GM18861 (cell line): ENCODE measurements around the gene CHSY1.
A peak's percentile ranks its signal among the peaks of the same experiment; 100 is the strongest.
"Not testable (repeated sequence)": the region's sequence is repeated elsewhere in the genome, so short reads cannot be mapped to it uniquely, and the experiment has no call there.

ENCODE experiments used
- ATAC-seq: cut with Tn5 transposase; IDR thresholded peaks from one replicate; pipeline ENCODE4 v1.9.1; 2021; ENCODE audit not compliant: unreplicated experiment

CHSY1 gene

DNA sequence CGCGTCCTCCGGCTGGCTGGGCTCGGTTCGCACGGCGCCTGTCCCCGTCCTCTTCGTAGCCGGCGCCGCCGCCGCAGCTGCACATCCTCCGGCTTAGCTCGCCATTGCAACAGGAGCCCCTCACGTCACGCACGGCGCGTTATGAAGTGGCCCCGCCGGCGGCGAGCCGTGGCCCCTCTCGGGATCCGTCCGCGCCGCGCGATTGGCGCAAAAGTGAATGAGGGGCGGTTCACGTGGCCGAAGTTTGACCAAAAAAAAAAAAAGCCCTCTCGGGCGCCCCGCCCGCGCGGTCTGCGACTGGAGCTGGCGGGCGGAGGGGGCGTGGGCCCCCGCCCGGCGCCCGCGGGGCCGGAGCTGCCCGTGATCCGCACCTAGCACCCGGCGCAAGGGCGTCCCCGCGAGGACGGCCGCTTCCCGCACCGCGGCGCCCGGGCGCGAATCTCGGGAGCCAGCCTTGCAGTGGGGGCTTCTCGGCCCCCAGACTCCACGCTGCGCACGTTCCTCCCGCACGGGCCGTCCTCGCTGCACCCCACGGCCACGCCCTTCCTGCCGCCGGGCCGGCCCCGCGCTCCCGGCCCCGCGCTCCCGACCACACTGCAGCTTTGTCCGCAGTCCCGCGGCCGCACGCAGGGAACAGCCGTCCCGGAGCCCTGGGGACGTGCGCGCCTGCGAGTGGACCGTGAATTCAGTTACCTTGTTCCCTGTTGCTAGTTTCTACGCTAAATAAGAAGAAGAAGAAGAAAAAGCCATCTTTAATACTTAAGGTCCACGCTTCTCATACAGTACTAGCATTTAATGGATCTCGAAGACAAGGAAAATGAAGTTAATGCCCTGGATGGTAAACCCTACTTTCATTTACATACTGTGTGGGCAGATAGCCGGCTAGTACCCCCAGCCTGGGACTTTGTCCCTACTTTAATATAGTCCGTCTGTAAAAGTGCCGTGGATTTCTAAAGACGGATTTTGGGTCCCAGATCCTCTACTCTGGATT, at the start of gene CHSY1:
Gene CHSY1, minus strand, starts transcription at position 219 of the 991 bp plus-strand sequence. CDS start 592 bp downstream, outside the sequence.
- ATAC-seq: peak; percentile 75

DNA sequence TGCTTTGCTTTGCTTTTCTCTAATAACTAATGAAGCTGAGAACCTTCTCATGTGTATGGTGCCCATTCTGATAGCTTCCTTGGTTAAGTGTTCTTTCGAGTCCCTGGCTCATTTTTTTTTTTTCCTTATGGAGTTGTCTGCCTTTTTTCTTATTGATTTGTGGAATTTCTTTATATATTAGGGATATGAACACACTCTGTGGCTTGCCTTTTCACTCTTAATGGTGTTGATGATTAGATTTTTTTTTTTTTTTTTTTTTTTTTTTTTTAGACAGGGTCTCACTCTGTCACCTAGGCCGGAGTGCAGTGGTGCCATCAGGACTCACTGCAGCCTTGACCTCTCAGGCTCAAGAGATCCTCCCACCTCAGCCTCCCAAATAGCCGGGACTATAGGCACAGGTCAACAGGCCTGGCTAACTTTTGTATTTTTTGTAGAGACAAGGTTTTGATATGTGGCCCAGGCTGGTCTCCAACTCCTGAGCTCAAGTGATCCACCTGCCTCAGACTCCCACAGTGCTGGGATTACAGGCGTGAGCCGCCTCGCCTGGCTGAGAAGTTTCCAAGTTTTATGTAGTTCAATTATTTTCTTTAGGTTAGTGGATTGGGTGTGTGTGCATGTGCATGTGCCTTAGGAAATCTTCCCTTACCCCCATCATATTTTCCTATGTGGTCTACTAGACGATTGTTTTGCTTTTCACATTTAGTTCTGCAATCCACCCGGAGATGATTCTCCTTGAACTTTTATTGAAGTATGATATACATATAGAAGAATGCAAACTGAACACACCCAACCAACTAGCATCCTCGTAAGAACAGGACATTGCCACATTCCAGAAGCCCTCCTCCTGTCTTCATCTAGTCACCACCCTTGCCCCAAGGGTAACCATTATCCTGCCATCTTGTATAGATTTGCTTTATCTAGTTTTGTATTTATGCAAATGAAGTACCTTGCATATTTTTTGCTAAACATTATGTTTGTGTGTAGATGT, 44.9 kb upstream of the CHSY1 start:
- no peak for ATAC-seq

GRCh38 chr15:101295607-101296161, 43.8 kb upstream of the CHSY1 start:
- ATAC-seq: no peak

GRCh38 chr15:101294731-101295606, 43.1 kb upstream of the CHSY1 start, which contains the start of gene SNRPA1:
Gene SNRPA1 (minus strand): TSS chr15:101295248. CDS start chr15:101295178, 70 bp downstream.
- ATAC-seq: peak; percentile 55

DNA sequence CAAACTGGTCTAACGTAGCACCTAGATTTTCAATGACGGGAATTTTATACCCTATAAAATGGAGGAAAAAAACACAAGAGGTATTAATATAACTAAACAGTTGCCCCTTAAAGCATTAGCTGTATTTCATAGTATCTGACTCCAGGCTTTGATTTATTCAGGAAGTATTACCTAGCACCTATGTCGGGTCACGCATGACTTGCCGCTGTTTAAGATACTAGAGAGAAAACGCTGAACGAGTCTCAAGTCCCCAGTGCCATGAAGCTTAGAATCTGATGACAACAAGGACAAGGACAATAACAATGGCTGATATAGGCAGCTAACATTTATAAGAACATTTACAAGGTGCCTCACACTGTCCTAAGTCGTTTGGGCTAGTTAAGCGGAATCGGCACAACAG, 41.3 kb upstream of the CHSY1 start:
- no peak for ATAC-seq

- ATAC-seq: no peak
These were observed 37.2 kb upstream of the CHSY1 start for GRCh38 chr15:101288905-101289513.

GRCh38 chr15:101287342-101287741, 35.5 kb upstream of the CHSY1 start:
- ATAC-seq: not testable (repeated sequence)

GRCh38 chr15:101286471-101287114, 34.7 kb upstream of the CHSY1 start:
- no peak for ATAC-seq

GRCh38 chr15:101283931-101284330, 32.1 kb upstream of the CHSY1 start:
- ATAC-seq: no peak

- no peak for ATAC-seq
These were observed 28.2 kb upstream of the CHSY1 start for GRCh38 chr15:101280007-101280406.

GRCh38 chr15:101277943-101278564, 26.2 kb upstream of the CHSY1 start:
- no peak for ATAC-seq

DNA sequence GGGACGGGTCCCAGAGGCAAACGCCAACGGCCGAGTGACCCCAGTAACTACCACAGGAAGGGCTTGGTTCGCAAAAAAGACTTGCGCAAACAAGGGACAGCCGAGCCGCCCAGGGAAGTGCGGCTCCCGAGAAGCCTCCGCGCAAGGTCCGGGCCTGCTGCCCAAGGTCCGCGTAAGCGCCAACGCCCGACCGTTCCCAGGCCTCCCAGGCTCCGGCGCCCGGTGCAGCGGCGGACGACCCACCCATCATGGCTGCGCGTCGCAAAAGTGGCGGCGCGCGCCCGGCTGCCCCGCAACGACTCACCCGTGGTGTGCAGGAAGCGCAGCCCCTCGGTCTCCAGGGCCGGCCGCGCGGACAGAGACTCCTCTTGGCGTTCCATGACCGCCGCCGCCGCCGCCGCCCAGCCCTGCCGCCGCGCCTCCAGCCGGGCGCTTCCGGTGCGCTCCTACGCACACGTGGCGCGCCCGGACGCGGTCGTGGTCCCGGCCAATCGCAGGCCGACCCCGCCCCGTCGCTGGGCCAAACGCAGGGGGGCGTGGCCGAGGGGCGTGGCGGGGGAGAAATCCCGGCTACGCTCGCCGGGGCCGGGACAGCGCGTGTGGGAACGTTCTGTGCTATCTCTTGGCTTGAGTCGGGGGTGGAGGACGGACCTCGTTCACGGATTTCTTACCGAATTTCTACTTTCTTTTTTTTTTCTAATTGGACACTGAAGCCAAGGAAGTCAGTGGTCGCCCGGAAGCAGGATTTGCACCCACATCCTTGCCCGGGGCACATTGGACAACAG, 25.4 kb upstream of the CHSY1 start, which contains the start of gene SELENOS:
Gene SELENOS, minus strand, starts transcription at position 448 of the 785 bp plus-strand sequence. Its CDS starts 68 bp downstream, at position 380.
- ATAC-seq: peak; percentile 61

DNA sequence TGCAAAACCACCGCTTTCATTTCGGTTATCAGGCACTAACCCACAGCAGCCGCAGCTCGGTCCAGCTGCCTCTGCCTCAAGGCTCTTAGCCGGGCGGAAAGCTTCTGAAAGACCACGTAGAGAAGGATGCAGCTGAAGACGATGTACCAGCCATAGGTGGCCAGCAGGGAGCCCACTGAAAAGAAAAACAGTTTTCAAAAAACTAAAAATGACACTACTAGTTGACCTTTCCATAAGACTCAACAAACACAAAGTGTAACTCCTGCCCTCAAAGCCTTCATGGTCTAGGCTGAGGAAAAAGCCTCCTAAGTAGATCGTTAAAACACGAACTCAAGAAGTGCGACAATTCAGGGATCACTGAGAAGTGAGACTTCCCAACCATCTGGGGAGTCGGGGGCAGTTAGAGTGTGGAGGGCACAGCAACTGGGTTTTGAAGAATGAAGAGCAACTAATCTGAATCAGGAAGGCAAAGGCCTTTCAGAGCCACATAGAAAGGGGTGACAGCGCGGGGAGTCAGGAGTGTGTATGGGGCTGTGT, 24.7 kb upstream of the CHSY1 start:
- peak; percentile 25 for ATAC-seq

DNA sequence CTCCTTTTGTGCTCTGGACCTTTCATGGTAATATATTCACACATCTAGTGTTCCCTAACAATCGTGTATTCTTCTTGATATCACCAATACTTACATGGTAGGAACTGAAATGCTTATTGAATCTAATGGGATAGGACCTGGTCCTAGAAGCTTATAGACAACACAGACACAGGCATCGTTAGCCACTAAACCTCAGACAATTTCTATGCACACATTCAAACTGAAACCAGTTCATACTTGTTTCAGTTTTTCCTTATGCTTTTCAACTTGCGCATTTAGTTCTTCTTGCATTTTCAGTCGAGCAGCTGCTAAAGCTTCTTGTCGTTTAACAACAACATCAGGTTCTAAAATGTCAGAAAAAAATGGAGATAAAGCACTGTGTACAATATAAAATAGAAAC, 23.2 kb upstream of the CHSY1 start:
- ATAC-seq: no peak

DNA sequence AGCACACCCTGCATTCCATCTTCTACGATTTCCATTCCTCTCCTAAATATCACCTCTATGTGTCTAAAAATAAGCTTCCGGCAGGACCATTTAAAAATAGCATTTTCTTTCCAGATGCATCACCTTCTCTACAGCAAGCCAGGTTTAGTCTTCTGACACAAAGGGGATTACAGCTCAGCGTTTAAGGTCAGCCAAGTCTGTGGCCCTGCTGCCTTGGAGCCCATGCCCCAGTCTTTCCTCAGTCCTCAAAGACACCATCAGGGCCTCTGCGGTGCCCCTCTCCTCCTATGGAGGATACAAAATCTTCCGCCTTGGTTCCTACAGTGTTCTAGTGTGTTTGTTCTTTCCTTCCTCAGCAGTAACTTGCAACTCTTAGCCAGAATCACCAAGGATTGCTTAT, 21.7 kb upstream of the CHSY1 start:
- ATAC-seq: no peak

DNA sequence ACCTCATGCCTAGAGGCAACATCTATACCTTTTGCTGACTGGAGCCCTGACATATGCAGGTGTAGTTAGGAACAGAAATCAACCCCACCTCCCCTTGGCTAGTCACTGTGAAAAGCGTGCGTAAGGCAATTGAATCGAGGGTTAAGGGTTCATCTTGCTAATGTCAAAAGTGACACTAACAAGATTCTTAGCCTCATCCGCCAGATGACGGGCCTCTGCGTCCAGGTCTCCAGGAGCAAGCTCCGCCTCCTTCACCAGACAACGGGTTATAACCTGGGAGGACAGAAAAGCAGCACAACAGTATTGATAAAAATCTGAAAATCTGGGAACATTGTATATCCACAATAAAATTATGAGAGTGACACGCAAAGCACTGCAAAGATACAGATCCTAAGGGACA, 20.7 kb upstream of the CHSY1 start:
- ATAC-seq: no peak

GRCh38 chr15:101269479-101270223, 17.8 kb upstream of the CHSY1 start:
- ATAC-seq: no peak
